Testis (tissue), 2 donors: ENCODE data around the gene RTN4RL2.

Source experiments
- CTCF ChIP-seq, 3 experiments: fragments of 450-650 bp in 2 of 3; fragments of 200-600 bp in 1 of 3; sonication (generic) in 1 of 3; IDR thresholded peaks; one replicate each; pipeline ENCODE4 v1.5.1; 2016 to 2019; ENCODE audit warnings: antibody characterized with exemption in 3 of 3, mild to moderate bottlenecking in 2 of 3, moderate library complexity in 1 of 3
- POLR2A ChIP-seq: fragments of 450-650 bp; IDR thresholded peaks from one replicate; pipeline ENCODE4 v1.6.1; 2017; ENCODE audit warnings: antibody characterized with exemption, mild to moderate bottlenecking, moderate library complexity

GRCh38 chr11:57460758-57461749 is 726 bp downstream of the RTN4RL2 start:
- TF ChIP-seq POLR2A (no peak), CTCF (IDR thresholded peaks at IDR 0.05) (no peak)
